Ammon's horn (tissue), 1 donor: ENCODE results near the gene JAKMIP3.

Source experiments
- DNase-seq: peaks from one replicate; pipeline ENCODE4 v3.0.0-alpha.2; 2016; ENCODE audit warnings: low spot score

The JAKMIP3 gene

DNA sequence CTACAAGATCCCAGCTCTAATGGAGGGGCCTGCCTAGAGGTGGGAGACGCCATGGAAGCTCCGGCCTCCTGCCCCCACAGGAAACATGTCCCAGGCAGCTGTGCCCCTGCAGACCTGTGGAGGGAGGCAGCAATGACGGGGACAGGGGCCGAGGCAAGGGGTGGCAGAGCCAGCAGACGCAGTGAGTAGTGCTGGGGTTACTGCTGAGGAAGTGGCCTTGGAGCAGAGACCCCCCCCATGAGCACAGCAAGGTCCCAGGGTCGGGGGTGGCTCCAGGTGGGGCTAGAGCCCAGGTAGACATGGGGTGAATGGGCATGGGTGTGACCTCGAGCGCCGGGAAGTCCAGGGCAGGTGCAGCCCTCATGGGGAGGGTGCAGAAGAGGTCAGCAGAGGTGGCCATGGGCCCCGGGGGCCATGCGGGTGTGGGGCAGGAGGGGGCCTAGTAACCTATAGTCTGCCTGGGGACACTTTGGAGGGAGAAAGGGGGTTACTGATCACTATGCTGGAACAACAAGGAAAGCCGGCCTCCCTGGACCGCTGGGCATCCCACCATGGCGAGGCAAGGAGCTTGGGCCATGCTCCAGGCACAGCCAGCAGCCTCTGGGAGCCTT, 45.5 kb downstream of the JAKMIP3 start:
- no peak for DNase-seq

DNA sequence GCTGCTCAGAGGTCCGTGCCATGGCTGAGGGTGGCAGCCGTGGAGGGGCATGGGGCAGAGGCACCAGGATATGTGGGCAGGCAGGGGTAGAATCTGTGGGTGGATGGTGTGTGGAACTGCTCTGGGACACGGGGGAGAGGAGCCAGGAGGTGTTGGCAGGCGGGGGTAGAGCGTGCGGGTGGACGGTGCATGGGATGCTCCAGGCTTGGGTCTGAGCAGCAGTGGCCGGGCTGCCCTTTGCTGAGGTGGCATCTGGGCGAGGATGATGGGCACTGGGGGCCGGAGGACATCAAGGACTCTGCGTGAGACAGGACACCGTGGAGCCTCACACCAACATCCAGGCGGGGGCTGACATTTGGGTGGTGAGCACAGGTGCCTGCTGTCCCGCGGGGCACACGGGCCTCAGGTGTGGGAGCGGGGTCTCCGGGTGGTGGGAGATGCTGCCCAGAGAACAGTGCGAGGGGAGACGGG, 46.2 kb downstream of the JAKMIP3 start:
- DNase-seq = no peak

DNA sequence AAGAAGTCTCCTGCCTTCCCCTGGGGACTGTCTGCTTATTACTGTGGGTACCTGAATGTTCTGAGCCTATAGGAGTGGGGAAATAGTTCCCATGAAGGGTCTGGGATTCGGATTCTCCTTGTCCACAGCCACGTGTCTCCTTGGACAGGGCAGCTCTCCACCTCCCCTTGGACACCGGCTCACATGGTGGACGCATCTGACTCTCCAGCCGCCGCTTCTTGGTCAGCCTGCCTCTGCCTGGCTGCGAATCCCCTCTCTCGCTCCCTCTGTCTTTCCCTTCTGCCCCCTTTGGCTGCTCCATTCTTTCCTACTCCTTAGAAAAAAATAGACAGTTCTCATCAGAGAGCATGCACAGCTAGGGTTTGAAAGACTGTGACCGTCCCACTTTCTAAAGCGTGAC, 46.9 kb downstream of the JAKMIP3 start:
- DNase-seq = no peak

DNA sequence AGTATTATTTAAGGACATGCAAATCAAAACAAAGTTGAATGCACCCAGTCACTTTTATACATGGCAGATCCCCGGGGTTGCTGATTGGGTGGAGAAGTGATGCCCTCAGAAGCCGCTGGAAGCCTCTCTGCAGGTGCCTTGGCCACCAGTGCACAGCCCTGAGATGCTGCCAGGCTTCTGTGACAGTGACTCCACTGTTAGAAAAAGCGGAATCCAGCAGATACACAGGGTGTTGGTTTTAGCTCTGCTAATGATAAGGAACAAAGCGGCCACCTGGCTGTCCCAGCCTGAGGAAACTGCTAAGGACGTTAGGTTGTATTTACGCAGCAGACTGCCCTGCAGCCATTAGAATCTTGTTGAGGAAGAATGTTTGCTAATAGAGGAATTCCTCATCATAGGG, 47.5 kb downstream of the JAKMIP3 start:
- DNase-seq = peak; percentile 74

DNA sequence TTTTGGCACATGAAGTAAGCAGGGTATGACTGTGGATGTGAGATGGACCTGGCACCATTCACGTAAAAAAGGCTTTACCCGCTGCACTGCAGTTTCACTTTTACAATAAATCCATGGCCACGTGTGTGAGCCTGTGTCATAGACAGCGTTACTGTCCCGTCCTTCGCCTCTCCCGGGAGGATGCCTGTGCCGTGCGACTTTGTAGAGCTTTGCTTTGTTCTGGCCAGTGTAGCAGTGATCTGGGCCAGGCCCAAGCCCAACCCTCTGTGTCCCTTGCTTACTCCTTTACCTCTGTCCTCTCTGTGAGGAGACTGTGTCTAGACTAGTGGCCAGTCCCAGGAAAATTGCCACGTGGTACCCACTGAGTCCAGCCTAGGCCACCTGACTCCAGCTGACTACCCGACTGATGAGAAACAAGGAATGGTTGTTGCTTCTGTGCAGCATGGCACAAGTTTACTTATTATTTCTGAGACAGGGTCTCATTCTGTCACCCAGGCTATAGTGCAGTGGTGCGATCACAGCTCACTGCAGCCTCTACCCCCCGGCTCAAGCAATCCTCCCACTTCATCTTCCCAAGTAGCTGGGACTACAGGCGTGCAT, 48.1 kb downstream of the JAKMIP3 start:
- DNase-seq = peak; percentile 42

DNA sequence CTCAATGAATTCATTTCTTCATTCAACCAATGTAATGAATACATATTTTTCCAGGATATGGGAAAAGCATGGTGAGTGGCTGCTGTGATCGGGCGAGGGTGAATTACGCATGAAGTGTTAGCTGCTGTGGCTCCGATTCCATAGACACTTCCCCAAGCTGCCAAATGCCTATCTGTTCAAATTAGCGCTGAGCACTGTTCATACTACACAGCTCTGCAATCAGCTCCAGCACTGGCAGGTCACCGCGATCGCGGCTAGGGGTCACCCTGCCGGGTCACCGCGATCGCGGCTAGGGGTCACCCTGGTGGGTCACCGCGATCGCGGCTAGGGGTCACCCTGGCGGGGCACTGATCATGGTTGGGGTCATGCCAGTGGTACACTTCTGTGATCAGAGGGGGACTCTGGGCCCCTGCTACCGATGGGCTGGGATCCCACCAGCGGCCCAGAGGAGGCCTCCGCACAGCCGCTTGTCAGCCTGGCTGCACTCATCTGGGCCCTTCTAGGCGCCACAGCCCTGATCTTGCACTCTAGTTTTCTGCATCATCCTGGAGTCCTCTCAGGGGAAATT, 49.3 kb downstream of the JAKMIP3 start:
- DNase-seq = no peak
